ENCODE measurements around the gene SYCN. TPM values are rescaled to one million over a fixed set of nuclear protein-coding genes. Genes with fewer than 3 reads are reported as not detected.

SYCN gene
- total and polyA plus RNA-seq, 2 of the 13 experiments (the other 11 are each of a cell fraction or from before 2014, with no cell fraction given), result not detected

DNA sequence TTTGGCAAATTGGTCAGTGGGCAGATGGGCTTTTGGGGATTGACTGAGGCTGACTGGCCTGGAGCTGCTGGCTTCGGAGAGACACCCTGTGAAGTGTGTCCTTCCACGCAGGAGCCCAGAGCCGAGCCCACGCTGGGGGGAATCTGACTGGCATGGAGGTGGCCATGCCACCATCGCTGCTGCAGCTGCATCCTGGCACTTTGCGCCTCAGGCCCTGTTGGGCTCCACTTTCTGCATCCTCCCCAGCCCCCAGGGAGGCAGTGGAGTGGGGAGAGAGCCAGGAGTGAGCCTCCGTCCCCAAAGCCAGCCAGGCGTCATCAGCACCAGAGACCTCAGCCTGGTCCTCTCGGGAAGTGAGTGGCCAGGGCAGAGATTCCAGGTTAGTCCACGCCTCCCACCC is 24.3 kb downstream of the SYCN start (continued):
- TF ChIP-seq SAP130 (CRISPR knock-in tag; IDR thresholded peaks at IDR 0.05; ENCODE audit: low read depth) (no peak), NR3C1 (CRISPR knock-in tag; IDR thresholded peaks at IDR 0.05) (no peak)

DNA sequence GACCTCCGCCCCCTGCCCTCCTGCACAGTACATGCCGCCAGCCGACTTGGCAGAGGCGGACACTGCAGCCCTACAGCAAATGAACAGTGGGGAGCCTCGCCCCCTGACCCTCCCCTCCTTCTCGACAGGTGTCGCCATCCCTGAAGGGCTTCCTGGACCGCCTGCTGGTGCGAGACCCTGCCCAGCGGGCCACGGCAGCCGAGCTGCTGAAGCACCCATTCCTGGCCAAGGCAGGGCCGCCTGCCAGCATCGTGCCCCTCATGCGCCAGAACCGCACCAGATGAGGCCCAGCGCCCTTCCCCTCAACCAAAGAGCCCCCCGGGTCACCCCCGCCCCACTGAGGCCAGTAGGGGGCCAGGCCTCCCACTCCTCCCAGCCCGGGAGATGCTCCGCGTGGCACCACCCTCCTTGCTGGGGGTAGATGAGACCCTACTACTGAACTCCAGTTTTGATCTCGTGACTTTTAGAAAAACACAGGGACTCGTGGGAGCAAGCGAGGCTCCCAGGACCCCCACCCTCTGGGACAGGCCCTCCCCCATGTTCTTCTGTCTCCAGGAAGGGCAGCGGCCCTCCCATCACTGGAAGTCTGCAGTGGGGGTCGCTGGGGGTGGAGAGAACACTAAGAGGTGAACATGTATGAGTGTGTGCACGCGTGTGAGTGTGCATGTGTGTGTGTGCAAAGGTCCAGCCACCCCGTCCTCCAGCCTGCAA is 25.6 kb downstream of the SYCN start:
- TF ChIP-seq PITX1 (CRISPR knock-in tag; IDR thresholded peaks at IDR 0.05) (no peak), RBM22 (optimal IDR thresholded peaks at IDR 0.05; ENCODE audit: low read length) (peak; percentile 14), YY1 (IDR thresholded peaks at IDR 0.05; ENCODE audit: insufficient read depth, insufficient replicate concordance, low read depth, low read length) (no peak), CENPT (CRISPR knock-in tag; IDR thresholded peaks at IDR 0.05; ENCODE audit: low read depth) (no peak), SUZ12 (IDR thresholded peaks at IDR 0.05; ENCODE audit: low read depth, low read length) (no peak), ZMYM2 (CRISPR knock-in tag; IDR thresholded peaks at IDR 0.05) (no peak), AGO2 (optimal IDR thresholded peaks at IDR 0.05; ENCODE audit: low read depth, low read length) (peak; percentile 19), ZNF510 (CRISPR knock-in tag; IDR thresholded peaks at IDR 0.05; ENCODE audit: low read depth) (no peak)
- ATAC-seq (no peak), FAIRE-seq (no peak), DNase-seq (ENCODE audit: low spot score) (no peak)
- Histone ChIP-seq H3K4me2 (ENCODE audit: low read depth, low read length) (no peak overlapping the region), H3K4me3 (replicated peaks in 1 of 3; ENCODE audit: insufficient read depth in 1 of 3, low read depth in 2 of 3, low read length in 3 of 3) (no peak overlapping the region), H3K27ac (ENCODE audit: extremely low read length, insufficient read depth, low read length) (no peak overlapping the region), H3K9ac (ENCODE audit: insufficient read depth, low read depth, low read length) (no peak overlapping the region), H2AFZ (ENCODE audit: low read length) (no peak overlapping the region), H3K9me3 (ENCODE audit: low read length) (no peaks in the 10 kb centered on the region), H3K27me3 (ENCODE audit: control insufficient read depth in 1 of 2, insufficient read depth in 2 of 2, low read length in 2 of 2) (no peaks in the 10 kb centered on the region; a peak in 1 of 5 replicates), H3K79me2 (ENCODE audit: insufficient read depth, low read length) (no peaks in the 10 kb centered on the region), H3K36me3 (replicated peaks in 1 of 2; ENCODE audit: control insufficient read depth in 1 of 2, insufficient read depth in 2 of 2, low read length in 2 of 2) (peaks cover 7 to 32% of the 10 kb centered on the region in 2 experiments; a peak in 4 of 5 replicates), H4K20me1 (ENCODE audit: insufficient read depth, low read length) (no peaks in the 10 kb centered on the region), H3K4me1 (ENCODE audit: insufficient read depth, low read length) (peaks cover 13% of the 10 kb centered on the region)
- intact Hi-C loops (cut with micrococcal nuclease; ENCODE audit: unreplicated experiment), result no loop called here
- ChIA-PET CTCF (ENCODE audit: low intra/inter-chr PET ratio, low total read pairs) (no interaction called here), POLR2A (no interaction called here)
- in situ Hi-C loops (cut with HindIII; ENCODE audit: extremely low pct_ligation_motif_present, low pct_unique_long_range_greater_than_20kb), result no loop called here
- 99% methylated on average over 16 of the region's 30 CpGs for WGBS (ENCODE audit: low lambda C conversion rate)
- no TSS peak for BruUV-seq (replicated peaks)
